ENCODE measurements around the gene LHX5.

The LHX5 gene

GRCh38 chr12:113477171-113477841, 5.6 kb upstream of the LHX5 start:
- peak; percentile 61 for DNase-seq

- DNase-seq = no peak
Measured at GRCh38 chr12:113476176-113476986, 4.7 kb upstream of the LHX5 start.

GRCh38 chr12:113475451-113476175, 3.9 kb upstream of the LHX5 start:
- no peak for DNase-seq

GRCh38 chr12:113474635-113475436, 3.2 kb upstream of the LHX5 start:
- no peak for DNase-seq

- DNase-seq = peak; percentile 53
Measured at GRCh38 chr12:113473942-113474341, 2.3 kb upstream of the LHX5 start.

GRCh38 chr12:113473400-113473799, 1.7 kb upstream of the LHX5 start:
- DNase-seq = no peak

GRCh38 chr12:113472191-113473121, 785 bp upstream of the LHX5 start:
- no peak for DNase-seq

GRCh38 chr12:113470871-113471618, 626 bp downstream of the LHX5 start:
- DNase-seq = no peak

GRCh38 chr12:113469949-113470743, 1.5 kb downstream of the LHX5 start:
- no peak for DNase-seq

GRCh38 chr12:113469224-113469948, 2.3 kb downstream of the LHX5 start:
- no peak for DNase-seq

GRCh38 chr12:113468365-113469223, 3.1 kb downstream of the LHX5 start:
- DNase-seq = no peak

GRCh38 chr12:113467502-113468364, 3.9 kb downstream of the LHX5 start:
- DNase-seq = no peak

- DNase-seq = no peak
Measured at GRCh38 chr12:113467142-113467501, 4.5 kb downstream of the LHX5 start.

- no peak for DNase-seq
Measured at GRCh38 chr12:113466454-113467141, 5.1 kb downstream of the LHX5 start.

GRCh38 chr12:113465808-113466453, 5.7 kb downstream of the LHX5 start:
- DNase-seq = no peak

All from 8988T (cell line).